ENCODE measurements around the gene BMP6. TPM values are rescaled to one million over a fixed set of nuclear protein-coding genes. Genes with fewer than 3 reads are reported as not detected.

BMP6 gene
- total RNA-seq, 1 experiment from 2014 or later = 0.28 TPM

GRCh38 chr6:7758456-7758855 lies 32.6 kb downstream of the BMP6 start:
- no peak for TF ChIP-seq CTCF (conservative IDR thresholded peaks at IDR 0.05)
- Histone ChIP-seq H3K9ac (ENCODE audit: extremely low read depth, insufficient read length, low read length) (no peak overlapping the region), H4K91ac (ENCODE audit: insufficient read length, low read depth, low read length) (no peak overlapping the region), H2BK20ac (ENCODE audit: low read depth, low read length, poor library complexity, severe bottlenecking) (no peak overlapping the region), H4K5ac (ENCODE audit: insufficient read length, low read depth, low read length) (no peak overlapping the region), H4K20me1 (ENCODE audit: control insufficient read depth, insufficient read depth, insufficient read length) (no peaks in the 10 kb centered on the region), H3K18ac (ENCODE audit: insufficient read length, low read depth, low read length) (no peak overlapping the region), H3K4me2 (ENCODE audit: insufficient read depth, insufficient read length, low read length) (no peak overlapping the region), H3K9me3 (ENCODE audit: control insufficient read depth, low read depth, low read length) (no peaks in the 10 kb centered on the region), H2AFZ (ENCODE audit: low read length) (no peak overlapping the region), H3K4me1 (ENCODE audit: insufficient read depth, low read length) (no peaks in the 10 kb centered on the region), H2BK15ac (ENCODE audit: low read depth, low read length) (no peak overlapping the region), H3K4ac (ENCODE audit: low read depth, low read length) (no peak overlapping the region), H3K79me2 (ENCODE audit: insufficient read depth, low read length) (no peaks in the 10 kb centered on the region), H3K56ac (ENCODE audit: insufficient read length, low read depth, low read length) (no peak overlapping the region), H3K23me2 (ENCODE audit: insufficient read length, low read depth, low read length, poor library complexity, severe bottlenecking) (no peaks in the 10 kb centered on the region), H3K79me1 (ENCODE audit: insufficient read depth, low read depth, low read length, poor library complexity, severe bottlenecking) (no peaks in the 10 kb centered on the region), H3K14ac (ENCODE audit: insufficient read depth, low read length) (no peak overlapping the region; the same call in 1 of the 2 replicates), H2BK120ac (ENCODE audit: low read depth, low read length, poor library complexity, severe bottlenecking) (no peak overlapping the region), H3K23ac (ENCODE audit: insufficient read length, low read depth, low read length) (no peak overlapping the region), H2BK5ac (ENCODE audit: insufficient read length, low read length) (no peak overlapping the region), H3T11ph (ENCODE audit: low read length) (no peak overlapping the region), H2BK12ac (ENCODE audit: insufficient read length, low read depth, low read length) (no peak overlapping the region), H2AK5ac (ENCODE audit: insufficient read length, low read length) (no peak overlapping the region), H4K8ac (replicated peaks; ENCODE audit: insufficient read length, low read depth, low read length) (no peak overlapping the region), H3K27me3 (ENCODE audit: insufficient read depth, low read length) (no peaks in the 10 kb centered on the region), H3K27ac (ENCODE audit: insufficient read length, low read depth, low read length) (no peak overlapping the region)
- WGBS (ENCODE audit: extremely low coverage, insufficient read length, low lambda C conversion rate) = no CpG with 5 or more reads among the region's 7 CpGs
- Mint-ChIP-seq H3K27me3 (ENCODE audit: low read depth) (peaks cover 5% of the 10 kb centered on the region; the same call in 1 of the 2 replicates), H3K36me3 (ENCODE audit: insufficient read depth in 1 of 3, low read depth in 3 of 3) (no peaks in the 10 kb centered on the region; a peak in 1 of 7 replicates), H3K4me3 (no peak overlapping the region), H3K9me3 (no peaks in the 10 kb centered on the region; a peak in 3 of 5 replicates), H3K4me1 (peaks cover 7 to 8% of the 10 kb centered on the region in 2 experiments), H3K27ac (no peak overlapping the region)
- no peak for DNase-seq
